ENCODE data around the gene VPS37B.
A peak's percentile ranks its signal among the peaks of the same experiment; 100 is the strongest.

VPS37B gene

DNA sequence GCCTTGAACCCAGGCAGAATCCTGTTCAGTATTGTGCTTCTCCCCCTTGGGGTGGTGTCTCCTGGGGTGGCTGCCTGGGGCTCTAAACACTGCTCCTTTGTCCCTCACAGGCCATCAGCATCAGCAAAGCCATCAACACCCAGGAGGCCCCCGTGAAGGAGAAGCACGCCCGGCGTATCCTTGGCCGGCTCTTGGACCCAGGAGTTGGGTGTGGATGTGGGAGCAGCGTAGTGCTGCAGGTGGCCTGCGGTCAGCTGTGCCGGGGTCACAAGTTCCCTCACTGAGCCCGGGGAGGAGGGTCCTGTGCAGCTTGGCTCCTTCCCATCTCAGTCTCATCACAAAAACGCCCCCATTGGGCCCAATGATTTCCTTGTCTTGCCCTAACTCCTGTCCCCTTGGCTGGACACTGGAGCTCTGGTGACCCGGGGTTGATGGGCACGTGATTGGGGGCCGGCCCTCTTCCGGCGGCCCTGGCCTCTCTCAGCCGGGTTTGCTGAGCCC lies 48.0 kb downstream of the VPS37B start:
- no peaks in the 10 kb centered on the region for H3K27me3 ChIP-seq (ENCODE audit: insufficient read depth, insufficient read length)
- H3K9ac ChIP-seq (ENCODE audit: insufficient read length, low read depth), result no peak overlapping the region
- no peak overlapping the region for H3K4me3 ChIP-seq (ENCODE audit: insufficient read length, low read depth)
- peaks cover 27% of the 10 kb centered on the region for H3K36me3 ChIP-seq (ENCODE audit: insufficient read depth, insufficient read length, low read length)
- peaks cover 23% of the 10 kb centered on the region for H3K4me1 ChIP-seq (ENCODE audit: insufficient read depth, insufficient read length)
- no peak for DNase-seq (ENCODE audit: low read depth, low spot score)
- no peak for TF ChIP-seq YY1 (IDR thresholded peaks at IDR 0.05; ENCODE audit: insufficient read depth, insufficient read length)
- TF ChIP-seq SUZ12 (IDR thresholded peaks at IDR 0.05; ENCODE audit: extremely low read depth, insufficient read depth, insufficient read length), result no peak
- TF ChIP-seq ZNF274 (IDR thresholded peaks at IDR 0.05; ENCODE audit: low read depth, low read length), result no peak
- H3K9me3 ChIP-seq (ENCODE audit: insufficient read depth, low read length), result no peaks in the 10 kb centered on the region

DNA sequence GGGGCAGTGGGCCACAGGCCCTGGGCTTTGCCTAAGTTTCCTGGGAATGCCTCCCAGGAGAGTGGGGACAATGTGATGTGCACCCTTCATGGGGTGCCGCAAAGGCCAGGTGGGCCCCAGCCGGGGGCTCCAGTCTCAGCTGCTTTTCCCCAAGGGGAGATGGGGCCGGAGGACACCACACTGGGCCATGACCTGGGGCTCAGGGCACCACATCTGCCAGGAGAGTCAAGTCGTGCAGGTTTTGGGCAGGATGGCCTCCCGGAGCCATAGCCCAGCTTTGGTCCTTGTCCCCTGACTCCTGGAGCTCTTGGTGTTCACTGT lies 48.4 kb downstream of the VPS37B start:
- Histone ChIP-seq H3K36me3 (ENCODE audit: insufficient read depth, insufficient read length, low read length) (peaks cover 27% of the 10 kb centered on the region), H3K4me3 (ENCODE audit: insufficient read length, low read depth) (no peak overlapping the region), H3K9ac (ENCODE audit: insufficient read length, low read depth) (no peak overlapping the region), H3K4me1 (ENCODE audit: insufficient read depth, insufficient read length) (peaks cover 25% of the 10 kb centered on the region), H3K9me3 (ENCODE audit: insufficient read depth, low read length) (no peaks in the 10 kb centered on the region), H3K27me3 (ENCODE audit: insufficient read depth, insufficient read length) (no peaks in the 10 kb centered on the region)
- TF ChIP-seq YY1 (IDR thresholded peaks at IDR 0.05; ENCODE audit: insufficient read depth, insufficient read length) (no peak), SUZ12 (IDR thresholded peaks at IDR 0.05; ENCODE audit: extremely low read depth, insufficient read depth, insufficient read length) (no peak), ZNF274 (IDR thresholded peaks at IDR 0.05; ENCODE audit: low read depth, low read length) (no peak)
- DNase-seq (ENCODE audit: low read depth, low spot score), result no peak

DNA sequence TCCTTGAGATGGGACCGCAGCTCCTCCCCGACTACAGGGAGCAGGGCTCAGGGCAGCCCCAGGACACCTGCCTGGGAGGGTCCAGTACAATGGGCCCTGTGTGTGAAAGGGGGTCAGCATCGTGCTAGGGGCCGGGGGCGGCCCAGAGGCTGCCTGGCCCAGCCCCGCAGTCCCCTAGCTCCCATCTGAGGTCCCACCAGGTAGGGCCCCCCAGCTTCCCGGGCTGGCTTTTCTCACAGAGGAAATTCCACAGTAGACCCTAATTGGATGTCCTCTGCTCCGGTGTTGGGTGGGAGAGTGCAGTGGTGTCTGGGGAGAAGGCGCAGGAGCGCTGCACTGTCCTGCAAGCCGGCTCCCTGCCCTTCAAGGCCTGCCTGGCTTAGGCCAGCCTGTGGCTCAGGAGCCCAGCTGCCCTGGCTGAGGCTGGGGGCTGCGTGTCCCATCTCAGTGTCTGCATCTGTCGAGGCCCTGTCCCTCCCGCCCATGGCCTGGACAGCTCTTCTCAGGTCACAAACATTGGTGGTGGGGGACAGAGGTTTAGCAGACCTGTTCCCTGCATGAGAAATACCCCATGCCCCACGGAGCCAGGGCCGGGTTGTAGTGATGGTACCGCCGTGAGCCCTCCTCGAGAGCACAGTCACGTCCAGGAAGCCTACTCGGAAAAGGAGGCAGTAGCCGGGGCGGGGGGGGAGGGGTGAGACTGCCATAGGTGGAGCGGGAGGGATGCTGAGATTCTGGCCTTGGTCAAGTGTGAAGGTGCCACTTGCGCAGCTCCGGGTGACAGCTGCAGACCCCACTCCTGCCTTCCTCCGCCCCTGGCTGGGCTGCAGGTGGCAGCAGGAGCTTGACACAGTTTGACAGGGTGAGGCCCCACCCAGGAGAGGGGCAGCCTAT lies 49.1 kb downstream of the VPS37B start:
- Histone ChIP-seq H3K9me3 (ENCODE audit: insufficient read depth, low read length) (no peaks in the 10 kb centered on the region), H3K36me3 (ENCODE audit: insufficient read depth, insufficient read length, low read length) (peaks cover 27% of the 10 kb centered on the region), H3K27me3 (ENCODE audit: insufficient read depth, insufficient read length) (no peaks in the 10 kb centered on the region), H3K4me3 (ENCODE audit: insufficient read length, low read depth) (no peak overlapping the region), H3K4me1 (ENCODE audit: insufficient read depth, insufficient read length) (peaks cover 25% of the 10 kb centered on the region), H3K9ac (ENCODE audit: insufficient read length, low read depth) (no peak overlapping the region)
- TF ChIP-seq ZNF274 (IDR thresholded peaks at IDR 0.05; ENCODE audit: low read depth, low read length) (no peak), SUZ12 (IDR thresholded peaks at IDR 0.05; ENCODE audit: extremely low read depth, insufficient read depth, insufficient read length) (no peak), YY1 (IDR thresholded peaks at IDR 0.05; ENCODE audit: insufficient read depth, insufficient read length) (no peak)
- no peak for DNase-seq (ENCODE audit: low read depth, low spot score)

DNA sequence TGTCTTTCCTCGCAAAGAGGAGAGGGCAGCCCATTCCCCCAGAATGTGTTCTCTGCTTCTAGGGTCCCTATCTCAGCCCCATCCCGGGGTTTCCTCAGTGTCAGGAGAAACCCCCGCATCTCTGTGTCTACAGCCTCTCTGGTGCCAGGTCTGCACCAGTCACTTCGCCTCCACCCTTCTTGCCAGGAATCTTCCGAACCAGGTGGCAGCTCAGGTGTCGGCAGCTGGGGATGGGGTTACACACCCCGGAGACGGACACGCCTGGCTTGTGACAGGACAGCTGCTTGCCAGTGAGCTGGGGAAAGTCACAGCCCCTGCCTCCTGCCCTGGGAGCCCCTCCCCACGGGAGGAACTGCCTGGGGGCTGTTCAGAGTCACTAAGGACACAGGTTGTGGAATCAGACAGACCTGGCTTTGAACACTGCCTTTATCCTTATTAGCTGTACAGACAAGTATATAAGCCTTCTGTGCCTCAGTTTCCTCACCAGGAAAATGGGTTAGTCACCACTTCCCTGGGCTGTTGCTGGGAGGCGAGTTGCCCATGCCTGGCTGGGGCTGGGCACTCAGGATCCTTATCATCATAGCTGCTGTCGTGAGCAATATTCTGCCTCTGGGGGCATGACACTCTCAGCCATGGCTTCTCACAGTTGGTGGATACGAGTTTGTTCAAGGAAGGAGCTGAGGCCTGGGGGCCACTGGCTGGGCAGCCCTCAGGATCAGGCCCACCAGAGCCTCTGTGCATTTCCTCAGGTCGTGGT lies 49.9 kb downstream of the VPS37B start:
- no peak overlapping the region for H3K9ac ChIP-seq (ENCODE audit: insufficient read length, low read depth)

DNA sequence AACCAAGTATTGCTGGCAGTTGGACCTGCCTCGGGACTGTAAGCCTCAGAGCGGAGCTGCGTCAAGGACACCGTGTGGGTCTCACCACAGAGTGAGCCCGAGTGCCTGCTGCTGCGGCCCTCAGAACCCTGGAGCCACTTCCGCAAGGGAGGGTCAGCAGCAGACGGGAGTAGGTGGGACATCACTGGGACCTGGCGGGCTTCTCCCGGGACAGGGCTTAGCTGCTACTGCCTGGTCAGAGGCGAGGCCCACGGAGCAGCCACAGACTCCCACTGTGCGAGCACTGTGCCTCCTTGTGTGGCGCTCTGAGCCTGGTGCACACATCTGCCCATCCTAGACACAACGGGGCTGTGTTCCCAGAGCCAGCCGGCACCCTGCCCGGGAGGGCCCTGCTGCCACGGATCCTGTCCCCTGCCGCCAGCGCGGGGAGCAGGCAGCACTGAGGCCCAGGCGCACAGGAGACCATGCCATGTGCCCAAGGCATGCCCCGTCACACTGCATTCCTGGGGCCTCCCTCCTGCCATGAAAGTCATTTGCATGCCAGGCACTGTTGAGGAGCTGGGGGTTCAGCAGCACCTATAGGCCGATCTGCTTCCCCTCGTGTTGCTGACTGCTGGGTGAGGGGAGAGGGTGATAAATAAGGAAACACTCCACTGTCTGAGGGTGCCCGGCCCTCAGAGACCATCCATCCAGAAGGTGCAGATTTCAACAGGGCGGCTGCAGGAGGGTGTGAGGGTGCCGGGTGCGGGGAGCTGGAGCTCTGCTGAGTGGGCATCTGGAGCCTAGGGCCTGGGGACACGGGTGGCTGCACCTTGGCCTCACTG lies 50.7 kb downstream of the VPS37B start:
- no peaks in the 10 kb centered on the region for H3K9me3 ChIP-seq (ENCODE audit: insufficient read depth, low read length)
- peaks cover 22% of the 10 kb centered on the region for H3K36me3 ChIP-seq (ENCODE audit: insufficient read depth, insufficient read length, low read length)
- peak overlapping the region; percentile 33 for H3K9ac ChIP-seq (ENCODE audit: insufficient read length, low read depth)
- no peak for DNase-seq (ENCODE audit: low read depth, low spot score)
- no peaks in the 10 kb centered on the region for H3K27me3 ChIP-seq (ENCODE audit: insufficient read depth, insufficient read length)
- TF ChIP-seq ZNF274 (IDR thresholded peaks at IDR 0.05; ENCODE audit: low read depth, low read length), result no peak
- H3K4me3 ChIP-seq (ENCODE audit: insufficient read length, low read depth), result no peak overlapping the region
- H3K4me1 ChIP-seq (ENCODE audit: insufficient read depth, insufficient read length), result peaks cover 41% of the 10 kb centered on the region

More for the DNA sequence above, 49.9 kb downstream of the VPS37B start:
- no peaks in the 10 kb centered on the region for H3K9me3 ChIP-seq (ENCODE audit: insufficient read depth, low read length)
- TF ChIP-seq ZNF274 (IDR thresholded peaks at IDR 0.05; ENCODE audit: low read depth, low read length) (no peak), YY1 (IDR thresholded peaks at IDR 0.05; ENCODE audit: insufficient read depth, insufficient read length) (no peak), SUZ12 (IDR thresholded peaks at IDR 0.05; ENCODE audit: extremely low read depth, insufficient read depth, insufficient read length) (no peak)
- no peaks in the 10 kb centered on the region for H3K27me3 ChIP-seq (ENCODE audit: insufficient read depth, insufficient read length)
- H3K36me3 ChIP-seq (ENCODE audit: insufficient read depth, insufficient read length, low read length), result peaks cover 26% of the 10 kb centered on the region
- DNase-seq (ENCODE audit: low read depth, low spot score), result no peak
- H3K4me3 ChIP-seq (ENCODE audit: insufficient read length, low read depth), result no peak overlapping the region
- peaks cover 33% of the 10 kb centered on the region for H3K4me1 ChIP-seq (ENCODE audit: insufficient read depth, insufficient read length)

DNA sequence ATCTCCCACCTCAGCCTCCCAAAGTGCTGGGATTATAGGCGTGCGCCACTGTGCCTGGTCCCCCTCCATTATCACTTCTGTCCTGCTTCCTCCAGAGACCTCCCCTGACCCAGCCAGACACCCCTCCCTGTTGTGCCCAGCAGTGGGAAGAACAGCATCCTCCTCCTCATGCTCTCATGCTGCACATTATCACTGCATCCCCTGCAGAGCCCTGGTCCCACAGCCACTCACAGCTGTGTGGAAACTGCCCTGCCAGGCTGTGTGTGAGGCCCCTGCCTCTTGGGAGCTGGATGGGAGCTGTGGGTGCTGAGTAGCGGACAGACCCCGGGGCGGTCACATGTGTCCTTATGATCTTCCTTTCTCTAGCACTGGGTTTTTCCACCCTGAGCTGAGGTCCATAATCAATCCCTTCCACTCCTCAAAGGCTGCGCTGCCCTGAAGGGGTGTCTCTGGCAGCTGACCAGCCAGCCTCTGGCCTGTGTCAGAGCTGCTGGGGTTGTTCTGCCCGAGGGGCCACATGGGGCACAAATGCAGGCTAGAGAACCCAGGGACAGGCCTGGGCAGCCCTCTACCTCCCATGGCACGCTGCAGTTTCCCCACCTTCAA lies 51.5 kb downstream of the VPS37B start:
- H3K36me3 ChIP-seq (ENCODE audit: insufficient read depth, insufficient read length, low read length), result peaks cover 21% of the 10 kb centered on the region
- H3K4me1 ChIP-seq (ENCODE audit: insufficient read depth, insufficient read length), result peaks cover 47% of the 10 kb centered on the region
- H3K9ac ChIP-seq (ENCODE audit: insufficient read length, low read depth), result peak overlapping the region; percentile 11
- DNase-seq (ENCODE audit: low read depth, low spot score), result no peak
- no peak for TF ChIP-seq YY1 (IDR thresholded peaks at IDR 0.05; ENCODE audit: insufficient read depth, insufficient read length)
- H3K27me3 ChIP-seq (ENCODE audit: insufficient read depth, insufficient read length), result no peaks in the 10 kb centered on the region
- no peak overlapping the region for H3K4me3 ChIP-seq (ENCODE audit: insufficient read length, low read depth)
- H3K9me3 ChIP-seq (ENCODE audit: insufficient read depth, low read length), result no peaks in the 10 kb centered on the region
